Liver (tissue), 9 donors: Measurements from ENCODE around the gene LIMCH1. TPM values are rescaled to one million over a fixed set of nuclear protein-coding genes. Genes with fewer than 3 reads are reported as not detected.

ENCODE experiments used
- DNase-seq: peaks from one replicate; pipeline ENCODE4 v3.0.0-alpha.2; 2017; ENCODE audit warnings: low spot score
- H3K27ac ChIP-seq, 2 donors: one replicate each; pipeline ENCODE4 v1.7.0; 2013; ENCODE audit warnings: inconsistent platforms in 2 of 2, low read length in 2 of 2, control low read depth in 1 of 2, low read depth in 1 of 2, mild to moderate bottlenecking in 1 of 2
- H3K27me3 ChIP-seq, 4 donors: one replicate each; pipeline versions ENCODE4 v1.6.1 to v1.7.0; 2013; ENCODE audit warnings: low read length in 3 of 4, inconsistent platforms in 1 of 4, mild to moderate bottlenecking in 1 of 4, moderate library complexity in 1 of 4; ENCODE audit not compliant: control insufficient read depth in 4 of 4, insufficient read depth in 4 of 4
- H3K36me3 ChIP-seq, 4 donors: one replicate each; pipeline versions ENCODE4 v1.6.1 to v1.7.0; 2013; ENCODE audit warnings: low read length in 3 of 4, mild to moderate bottlenecking in 3 of 4, low read depth in 1 of 4, moderate library complexity in 1 of 4; ENCODE audit not compliant: control insufficient read depth in 4 of 4, insufficient read depth in 3 of 4
- H3K4me1 ChIP-seq, 4 donors: one replicate each; pipeline versions ENCODE4 v1.6.1 to v1.7.0; 2013; ENCODE audit warnings: low read length in 3 of 4, mild to moderate bottlenecking in 3 of 4, moderate library complexity in 1 of 4; ENCODE audit not compliant: control insufficient read depth in 4 of 4, insufficient read depth in 4 of 4
- H3K4me3 ChIP-seq, 3 donors: one replicate each; pipeline versions ENCODE4 v1.6.1 to v1.7.0; 2013; ENCODE audit warnings: low read length in 3 of 3, control low read depth in 1 of 3, low read depth in 1 of 3, mild to moderate bottlenecking in 1 of 3
- H3K9ac ChIP-seq, 2 donors: one replicate each; pipeline ENCODE4 v1.7.0; 2013; ENCODE audit warnings: low read length in 2 of 2, mild to moderate bottlenecking in 2 of 2, moderate library complexity in 2 of 2, control low read depth in 1 of 2, low read depth in 1 of 2
- H3K9me3 ChIP-seq, 4 donors: one replicate each; pipeline versions ENCODE4 v1.6.1 to v1.7.0; 2013; ENCODE audit warnings: low read length in 3 of 4; ENCODE audit not compliant: control insufficient read depth in 4 of 4
- EGR1 ChIP-seq, 2 donors: IDR thresholded peaks; 2 replicates each; pipeline ENCODE4 v1.6.1; 2016 to 2018; ENCODE audit warnings: antibody characterized with exemption in 2 of 2, low read depth in 2 of 2
- FOXA1 ChIP-seq: IDR thresholded peaks from 2 replicates; pipeline ENCODE4 v1.6.1; 2016; ENCODE audit warnings: antibody characterized with exemption
- FOXA2 ChIP-seq: IDR thresholded peaks from 2 replicates; pipeline ENCODE4 v1.6.1; 2016; ENCODE audit warnings: antibody characterized with exemption
- GABPA ChIP-seq, 2 donors: IDR thresholded peaks in 1 of 2; conservative IDR thresholded peaks in 1 of 2; 2 replicates each; pipeline ENCODE4 v1.6.1; 2016; ENCODE audit warnings: antibody characterized with exemption in 2 of 2, mild to moderate bottlenecking in 1 of 2, moderate library complexity in 1 of 2
- HNF4A ChIP-seq, 2 donors: conservative IDR thresholded peaks; 2 replicates each; pipeline ENCODE4 v1.6.1; 2016; ENCODE audit warnings: antibody characterized with exemption in 2 of 2, mild to moderate bottlenecking in 2 of 2
- HNF4G ChIP-seq: IDR thresholded peaks from 2 replicates; pipeline ENCODE4 v1.6.1; 2016; ENCODE audit warnings: antibody characterized with exemption
- JUND ChIP-seq, 2 donors: IDR thresholded peaks; 2 replicates each; pipeline ENCODE4 v1.6.1; 2016; ENCODE audit warnings: antibody characterized with exemption in 2 of 2
- NR2F2 ChIP-seq: IDR thresholded peaks from 2 replicates; pipeline ENCODE4 v1.6.1; 2016; ENCODE audit warnings: antibody characterized with exemption
- RAD21 ChIP-seq, 2 donors: IDR thresholded peaks; 2 replicates each; pipeline ENCODE4 v1.6.1; 2016; ENCODE audit warnings: antibody characterized with exemption in 2 of 2, mild to moderate bottlenecking in 2 of 2
- RXRA ChIP-seq, 2 donors: IDR thresholded peaks; 2 replicates each; pipeline ENCODE4 v1.6.1; 2017 to 2018; ENCODE audit warnings: antibody characterized with exemption in 2 of 2, mild to moderate bottlenecking in 1 of 2
- SP1 ChIP-seq: IDR thresholded peaks from 2 replicates; pipeline ENCODE4 v1.6.1; 2018; ENCODE audit warnings: antibody characterized with exemption, mild to moderate bottlenecking
- TAF1 ChIP-seq: conservative IDR thresholded peaks from 2 replicates; pipeline ENCODE4 v1.6.1; 2016; ENCODE audit warnings: antibody characterized with exemption, mild to moderate bottlenecking
- YY1 ChIP-seq: IDR thresholded peaks from 2 replicates; pipeline ENCODE4 v1.6.1; 2016; ENCODE audit warnings: antibody characterized with exemption, mild to moderate bottlenecking
- WGBS: extraction: QIAGEN DNeasy Blood & Tissue Kit; methylation state at CpG from one replicate; pipeline ENCODE4 v1.1.7; 2013; 5-methylcytosine and 5-hydroxymethylcytosine counted together
- polyA plus RNA-seq, 2 donors: library from polyadenylated mRNA; stranded (reverse) in 1 of 2; unstranded in 1 of 2; fragments of 200-250 nt in 1 of 2; fragments of >200 nt in 1 of 2; fragmentation: Nextera tagmentation in 1 of 2; extraction: Ambion mirVana in 1 of 2; gene quantifications; one replicate each; pipeline versions ENCODE4 v1.2.1 to v1.2.3, GENCODE V29; 2013 to 2015
- total RNA-seq, 2 donors: library from RNA; depleted of rRNA; stranded (reverse); fragments of >200 nt; gene quantifications; one replicate each; pipeline ENCODE4 v1.2.3, GENCODE V29; 2014
- TF ChIP-seq, protein P1 (sequence below): IDR thresholded peaks from 2 replicates; pipeline ENCODE4 v1.6.1; 2016; ENCODE audit warnings: antibody characterized with exemption
- TF ChIP-seq, protein P2 (sequence below): IDR thresholded peaks from 2 replicates; pipeline ENCODE4 v1.6.1; 2016; ENCODE audit warnings: antibody characterized with exemption
- TF ChIP-seq, protein P3 (sequence below): IDR thresholded peaks from 2 replicates; pipeline ENCODE4 v1.6.1; 2016; ENCODE audit warnings: antibody characterized with exemption, mild to moderate bottlenecking
- TF ChIP-seq, protein P4 (sequence below): fragments of 150-350 bp; IDR thresholded peaks from 2 replicates; pipeline ENCODE4 v1.5.1; 2017; ENCODE audit warnings: improper control_type of control experiment, low read depth, low read length; ENCODE audit not compliant: missing input control
- TF ChIP-seq, protein P5 (sequence below): IDR thresholded peaks from 2 replicates; pipeline ENCODE4 v1.6.1; 2016; ENCODE audit warnings: antibody characterized with exemption
- donor health status: healthy.
- donor health status: healthy.
- donor health status: healthy.
- donor health status: healthy.
- donor health status: healthy.

The LIMCH1 gene
- total and polyA plus RNA-seq, 4 donors, result 2.0 to 30.6 (median 8.1) TPM

DNA sequence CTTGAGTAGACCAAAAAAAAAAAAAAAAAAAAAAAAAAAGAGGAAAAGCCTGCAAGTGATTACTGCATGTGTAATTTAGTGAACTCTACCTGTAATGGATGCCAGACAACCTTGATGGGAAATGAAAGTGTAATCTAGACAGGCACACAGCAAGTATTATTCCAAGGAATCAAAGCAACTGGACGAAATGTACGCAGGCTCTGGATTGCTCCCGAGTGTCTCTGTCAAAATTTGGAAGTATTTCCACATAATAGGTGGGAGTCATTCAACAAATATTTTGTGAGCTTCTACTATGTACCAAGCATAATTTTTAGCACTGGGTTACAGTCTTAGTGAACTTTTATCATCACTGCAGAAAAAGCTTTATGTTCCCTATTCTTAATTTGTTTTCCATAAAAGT lies 64.2 kb downstream of the LIMCH1 start (continued):
- no peak for TF ChIP-seq TAF1
- no peak for TF ChIP-seq GABPA (IDR thresholded peaks at IDR 0.05 in 1 of 2, conservative IDR thresholded peaks at IDR 0.05 in 1 of 2)
- TF ChIP-seq YY1, result no peak
- no peak for TF ChIP-seq HNF4G
- no peak for TF ChIP-seq FOXA2
- TF ChIP-seq FOXA1, result no peak
- TF ChIP-seq, protein P1, sequence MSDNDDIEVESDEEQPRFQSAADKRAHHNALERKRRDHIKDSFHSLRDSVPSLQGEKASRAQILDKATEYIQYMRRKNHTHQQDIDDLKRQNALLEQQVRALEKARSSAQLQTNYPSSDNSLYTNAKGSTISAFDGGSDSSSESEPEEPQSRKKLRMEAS, result no peak
- TF ChIP-seq JUND (IDR thresholded peaks at IDR 0.05), result no peak
- no peak for TF ChIP-seq EGR1 (IDR thresholded peaks at IDR 0.05; ENCODE audit: low read depth in 2 of 2)
- no peak for TF ChIP-seq NR2F2

DNA sequence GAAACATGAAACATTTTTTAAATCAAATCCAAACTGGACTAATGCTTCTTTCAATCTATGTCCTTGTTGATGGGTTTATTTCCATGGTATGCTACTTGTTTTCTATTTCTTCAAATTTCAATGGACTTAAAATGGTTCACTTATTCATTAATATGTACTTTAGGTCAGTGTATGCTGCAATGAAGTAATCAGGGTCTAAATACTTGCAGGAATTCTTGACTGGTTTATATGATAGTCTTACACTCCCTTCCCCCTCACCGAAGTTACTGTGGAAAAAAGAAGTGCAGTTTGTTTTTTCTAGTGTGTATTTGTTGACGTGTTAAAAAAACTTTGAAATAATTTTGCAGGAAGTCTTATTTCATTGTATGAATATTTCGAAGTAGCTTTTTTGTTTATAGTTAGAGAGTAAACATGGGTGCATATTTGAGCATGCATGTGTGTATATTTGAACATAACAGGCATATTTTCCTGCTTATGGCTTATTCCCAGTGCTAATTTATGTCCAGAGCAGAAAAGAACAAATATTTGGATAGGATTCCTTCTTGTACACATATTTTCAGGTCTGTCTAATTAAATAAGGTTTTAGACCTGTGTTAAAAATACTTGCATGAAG lies 65.0 kb downstream of the LIMCH1 start:
- H3K9ac ChIP-seq, result no peak overlapping the region
- H3K36me3 ChIP-seq, result peaks cover 0 to under 1% (median 0%) of the 10 kb centered on the region in 4 donors
- H3K4me3 ChIP-seq, result no peak overlapping the region
- no peaks in the 10 kb centered on the region for H3K27me3 ChIP-seq
- 75% methylated on average over 3 of the region's 3 CpGs for WGBS
- no peak overlapping the region for H3K27ac ChIP-seq
- TF ChIP-seq YY1 (no peak), RXRA (IDR thresholded peaks at IDR 0.05) (no peak), FOXA1 (no peak), HNF4G (no peak), JUND (IDR thresholded peaks at IDR 0.05) (no peak), GABPA (IDR thresholded peaks at IDR 0.05 in 1 of 2, conservative IDR thresholded peaks at IDR 0.05 in 1 of 2) (no peak), FOXA2 (no peak), NR2F2 (no peak), SP1 (no peak), EGR1 (IDR thresholded peaks at IDR 0.05; ENCODE audit: low read depth in 2 of 2) (no peak), TAF1 (no peak), RAD21 (IDR thresholded peaks at IDR 0.05) (no peak), HNF4A (conservative IDR thresholded peaks at IDR 0.05) (no peak)
- TF ChIP-seq, protein P2, sequence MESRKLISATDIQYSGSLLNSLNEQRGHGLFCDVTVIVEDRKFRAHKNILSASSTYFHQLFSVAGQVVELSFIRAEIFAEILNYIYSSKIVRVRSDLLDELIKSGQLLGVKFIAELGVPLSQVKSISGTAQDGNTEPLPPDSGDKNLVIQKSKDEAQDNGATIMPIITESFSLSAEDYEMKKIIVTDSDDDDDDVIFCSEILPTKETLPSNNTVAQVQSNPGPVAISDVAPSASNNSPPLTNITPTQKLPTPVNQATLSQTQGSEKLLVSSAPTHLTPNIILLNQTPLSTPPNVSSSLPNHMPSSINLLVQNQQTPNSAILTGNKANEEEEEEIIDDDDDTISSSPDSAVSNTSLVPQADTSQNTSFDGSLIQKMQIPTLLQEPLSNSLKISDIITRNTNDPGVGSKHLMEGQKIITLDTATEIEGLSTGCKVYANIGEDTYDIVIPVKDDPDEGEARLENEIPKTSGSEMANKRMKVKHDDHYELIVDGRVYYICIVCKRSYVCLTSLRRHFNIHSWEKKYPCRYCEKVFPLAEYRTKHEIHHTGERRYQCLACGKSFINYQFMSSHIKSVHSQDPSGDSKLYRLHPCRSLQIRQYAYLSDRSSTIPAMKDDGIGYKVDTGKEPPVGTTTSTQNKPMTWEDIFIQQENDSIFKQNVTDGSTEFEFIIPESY, result no peak
- TF ChIP-seq, protein P1, result no peak
- TF ChIP-seq, protein P3, sequence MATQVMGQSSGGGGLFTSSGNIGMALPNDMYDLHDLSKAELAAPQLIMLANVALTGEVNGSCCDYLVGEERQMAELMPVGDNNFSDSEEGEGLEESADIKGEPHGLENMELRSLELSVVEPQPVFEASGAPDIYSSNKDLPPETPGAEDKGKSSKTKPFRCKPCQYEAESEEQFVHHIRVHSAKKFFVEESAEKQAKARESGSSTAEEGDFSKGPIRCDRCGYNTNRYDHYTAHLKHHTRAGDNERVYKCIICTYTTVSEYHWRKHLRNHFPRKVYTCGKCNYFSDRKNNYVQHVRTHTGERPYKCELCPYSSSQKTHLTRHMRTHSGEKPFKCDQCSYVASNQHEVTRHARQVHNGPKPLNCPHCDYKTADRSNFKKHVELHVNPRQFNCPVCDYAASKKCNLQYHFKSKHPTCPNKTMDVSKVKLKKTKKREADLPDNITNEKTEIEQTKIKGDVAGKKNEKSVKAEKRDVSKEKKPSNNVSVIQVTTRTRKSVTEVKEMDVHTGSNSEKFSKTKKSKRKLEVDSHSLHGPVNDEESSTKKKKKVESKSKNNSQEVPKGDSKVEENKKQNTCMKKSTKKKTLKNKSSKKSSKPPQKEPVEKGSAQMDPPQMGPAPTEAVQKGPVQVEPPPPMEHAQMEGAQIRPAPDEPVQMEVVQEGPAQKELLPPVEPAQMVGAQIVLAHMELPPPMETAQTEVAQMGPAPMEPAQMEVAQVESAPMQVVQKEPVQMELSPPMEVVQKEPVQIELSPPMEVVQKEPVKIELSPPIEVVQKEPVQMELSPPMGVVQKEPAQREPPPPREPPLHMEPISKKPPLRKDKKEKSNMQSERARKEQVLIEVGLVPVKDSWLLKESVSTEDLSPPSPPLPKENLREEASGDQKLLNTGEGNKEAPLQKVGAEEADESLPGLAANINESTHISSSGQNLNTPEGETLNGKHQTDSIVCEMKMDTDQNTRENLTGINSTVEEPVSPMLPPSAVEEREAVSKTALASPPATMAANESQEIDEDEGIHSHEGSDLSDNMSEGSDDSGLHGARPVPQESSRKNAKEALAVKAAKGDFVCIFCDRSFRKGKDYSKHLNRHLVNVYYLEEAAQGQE, result no peak
- TF ChIP-seq, protein P4, sequence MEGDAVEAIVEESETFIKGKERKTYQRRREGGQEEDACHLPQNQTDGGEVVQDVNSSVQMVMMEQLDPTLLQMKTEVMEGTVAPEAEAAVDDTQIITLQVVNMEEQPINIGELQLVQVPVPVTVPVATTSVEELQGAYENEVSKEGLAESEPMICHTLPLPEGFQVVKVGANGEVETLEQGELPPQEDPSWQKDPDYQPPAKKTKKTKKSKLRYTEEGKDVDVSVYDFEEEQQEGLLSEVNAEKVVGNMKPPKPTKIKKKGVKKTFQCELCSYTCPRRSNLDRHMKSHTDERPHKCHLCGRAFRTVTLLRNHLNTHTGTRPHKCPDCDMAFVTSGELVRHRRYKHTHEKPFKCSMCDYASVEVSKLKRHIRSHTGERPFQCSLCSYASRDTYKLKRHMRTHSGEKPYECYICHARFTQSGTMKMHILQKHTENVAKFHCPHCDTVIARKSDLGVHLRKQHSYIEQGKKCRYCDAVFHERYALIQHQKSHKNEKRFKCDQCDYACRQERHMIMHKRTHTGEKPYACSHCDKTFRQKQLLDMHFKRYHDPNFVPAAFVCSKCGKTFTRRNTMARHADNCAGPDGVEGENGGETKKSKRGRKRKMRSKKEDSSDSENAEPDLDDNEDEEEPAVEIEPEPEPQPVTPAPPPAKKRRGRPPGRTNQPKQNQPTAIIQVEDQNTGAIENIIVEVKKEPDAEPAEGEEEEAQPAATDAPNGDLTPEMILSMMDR, result no peak
- TF ChIP-seq, protein P5, sequence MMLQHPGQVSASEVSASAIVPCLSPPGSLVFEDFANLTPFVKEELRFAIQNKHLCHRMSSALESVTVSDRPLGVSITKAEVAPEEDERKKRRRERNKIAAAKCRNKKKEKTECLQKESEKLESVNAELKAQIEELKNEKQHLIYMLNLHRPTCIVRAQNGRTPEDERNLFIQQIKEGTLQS, result no peak
- no peaks in the 10 kb centered on the region for H3K9me3 ChIP-seq
- no peak for DNase-seq
- peaks cover 2 to 9% (median 5%) of the 10 kb centered on the region in 4 donors for H3K4me1 ChIP-seq
